Pancreas (tissue), 10 donors: ENCODE measurements around the gene TFPI. TPM values are rescaled to one million over a fixed set of nuclear protein-coding genes. Genes with fewer than 3 reads are reported as not detected.
"Not testable (repeated sequence)": the region's sequence is repeated elsewhere in the genome, so short reads cannot be mapped to it uniquely, and the experiment has no call there.

ENCODE experiments used
- ATAC-seq, 4 donors: fragments of 200-7000 bp; cut with Tn5 transposase; one replicate each; pipeline versions ENCODE4 v1.8.0 to v1.9.1; 2020; ENCODE audit warnings: mild to moderate bottlenecking in 4 of 4, moderate library complexity in 4 of 4
- DNase-seq, 6 donors: peaks; one replicate each; pipeline ENCODE4 v3.0.0-alpha.2; 2020
- FAIRE-seq: peaks from 2 replicates; lab custom pipeline; 2012; peaks lifted over from hg19 to GRCh38; lab: Jason Lieb, UNC
- H3K27ac ChIP-seq, 4 donors: fragments of 200-600 bp; sonication (generic); 1 replicate in 3 of 4; 2 replicates in 1 of 4; pipeline versions ENCODE4 v1.5.0 to v1.8.0; 2020
- H3K27me3 ChIP-seq, 4 donors: fragments of 200-600 bp; one replicate each; pipeline ENCODE4 v1.8.0; 2021
- H3K36me3 ChIP-seq, 3 donors: fragments of 200-600 bp; sonication (generic) in 1 of 3; one replicate each; pipeline versions ENCODE4 v1.5.0 to v1.8.0; 2020 to 2021
- H3K4me1 ChIP-seq, 3 donors: fragments of 200-600 bp; one replicate each; pipeline ENCODE4 v1.8.0; 2021
- H3K4me3 ChIP-seq, 4 donors: fragments of 200-600 bp; sonication (generic) in 2 of 4; one replicate each; pipeline versions ENCODE4 v1.5.0 to v1.8.0; 2020 to 2021
- H3K9me3 ChIP-seq, 4 donors: fragments of 200-600 bp; one replicate each; pipeline ENCODE4 v1.8.0; 2021
- WGBS, 2 donors: extraction: QIAGEN DNeasy Blood & Tissue Kit; methylation state at CpG; one replicate each; pipeline ENCODE4 v1.1.7; 2013; 5-methylcytosine and 5-hydroxymethylcytosine counted together
- intact Hi-C, 3 donors: fragments of 100-400 bp; cut with DNase I; formaldehyde crosslinking; loops; one replicate each; pipeline versions ENCODE4 v1.11.1 to v1.14.2; 2022
- polyA plus RNA-seq, 2 donors: library from polyadenylated mRNA; stranded (reverse); fragments of 200-250 nt; gene quantifications; one replicate each; pipeline ENCODE4 v1.2.3, GENCODE V29; 2013
- total RNA-seq, 6 donors: library from RNA; stranded (reverse); fragmentation: NEBNext Ultra II Directional in 4 of 6; extraction: Animal tissue kit (Norgen Biotek cat#: 25700) in 4 of 6; gene quantifications; one replicate each; pipeline versions ENCODE4 v1.2.1 to v1.2.4, GENCODE V29; 2021 to 2023
- TF ChIP-seq, protein P1 (sequence below), 4 donors: fragments of 200-600 bp; sonication (generic) in 3 of 4; IDR thresholded peaks; one replicate each; pipeline versions ENCODE4 v1.5.0 to v1.8.0; 2021; ENCODE audit warnings: antibody characterized with exemption in 4 of 4
- donor health status: healthy with polysubstance abuse.
- donor health status: DM: no; HTN: no; CAD: no; lungs with moderate emphysema.
- donor health status: DM: no; HTN: no; CAD: no.
- donor health status: control.
- donor health status: control.
- donor health status: Bipolar disorder and iron deficiency.
- donor health status: DM: yes; HTN: yes; CAD: no.
- donor health status: DM: no; HTN: no; CAD: no.
- donor health status: DM: no; HTN: no; CAD: no.
- donor health status: DM: yes; HTN: yes; CAD: no.

Gene TFPI
- total and polyA plus RNA-seq, 8 donors, result 7.9 to 25.8 (median 18.3) TPM

- no peak for ATAC-seq
- TF ChIP-seq, protein P1, sequence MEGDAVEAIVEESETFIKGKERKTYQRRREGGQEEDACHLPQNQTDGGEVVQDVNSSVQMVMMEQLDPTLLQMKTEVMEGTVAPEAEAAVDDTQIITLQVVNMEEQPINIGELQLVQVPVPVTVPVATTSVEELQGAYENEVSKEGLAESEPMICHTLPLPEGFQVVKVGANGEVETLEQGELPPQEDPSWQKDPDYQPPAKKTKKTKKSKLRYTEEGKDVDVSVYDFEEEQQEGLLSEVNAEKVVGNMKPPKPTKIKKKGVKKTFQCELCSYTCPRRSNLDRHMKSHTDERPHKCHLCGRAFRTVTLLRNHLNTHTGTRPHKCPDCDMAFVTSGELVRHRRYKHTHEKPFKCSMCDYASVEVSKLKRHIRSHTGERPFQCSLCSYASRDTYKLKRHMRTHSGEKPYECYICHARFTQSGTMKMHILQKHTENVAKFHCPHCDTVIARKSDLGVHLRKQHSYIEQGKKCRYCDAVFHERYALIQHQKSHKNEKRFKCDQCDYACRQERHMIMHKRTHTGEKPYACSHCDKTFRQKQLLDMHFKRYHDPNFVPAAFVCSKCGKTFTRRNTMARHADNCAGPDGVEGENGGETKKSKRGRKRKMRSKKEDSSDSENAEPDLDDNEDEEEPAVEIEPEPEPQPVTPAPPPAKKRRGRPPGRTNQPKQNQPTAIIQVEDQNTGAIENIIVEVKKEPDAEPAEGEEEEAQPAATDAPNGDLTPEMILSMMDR (IDR thresholded peaks at IDR 0.05), result no peak
- FAIRE-seq, result no peak
- Histone ChIP-seq H3K4me1 (no peaks in the 10 kb centered on the region), H3K27ac (no peak overlapping the region), H3K36me3 (no peaks in the 10 kb centered on the region), H3K27me3 (no peaks in the 10 kb centered on the region), H3K9me3 (no peaks in the 10 kb centered on the region), H3K4me3 (no peak overlapping the region)
- DNase-seq, result no peak
- intact Hi-C loops, result no loop called here
These were observed 15.3 kb upstream of the TFPI start for GRCh38 chr2:187569571-187569970.

DNA sequence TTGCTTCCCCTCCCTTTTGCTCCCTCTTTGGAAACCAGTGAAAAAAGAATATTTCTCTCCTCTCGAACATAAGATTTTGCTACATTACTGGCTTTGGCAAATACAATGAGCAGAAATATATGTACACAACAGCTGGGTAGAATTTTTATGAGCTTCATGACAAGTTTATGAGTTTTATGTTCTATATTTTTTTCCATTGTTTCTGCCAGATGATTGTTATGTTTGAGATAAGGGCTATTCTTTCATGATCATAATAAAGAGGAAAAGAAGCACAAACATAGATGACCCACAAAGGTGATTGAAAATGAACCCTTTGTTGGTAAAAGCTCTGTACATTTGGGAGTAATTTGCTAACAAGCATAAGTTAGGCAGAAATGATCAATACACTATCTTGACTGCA, 14.8 kb upstream of the TFPI start:
- intact Hi-C loops, result no loop called here
- H3K36me3 ChIP-seq, result no peaks in the 10 kb centered on the region
- no peaks in the 10 kb centered on the region for H3K27me3 ChIP-seq
- FAIRE-seq (peak; percentile 9), DNase-seq (no peak), ATAC-seq (no peak)
- no peak overlapping the region for H3K4me3 ChIP-seq
- TF ChIP-seq, protein P1 (IDR thresholded peaks at IDR 0.05), result no peak
- 78 to 81% methylated on average over 1 of the region's 1 CpG for WGBS, 2 donors
- no peak overlapping the region for H3K27ac ChIP-seq
- H3K4me1 ChIP-seq, result no peaks in the 10 kb centered on the region
- no peaks in the 10 kb centered on the region for H3K9me3 ChIP-seq

GRCh38 chr2:187567126-187567525, 12.9 kb upstream of the TFPI start:
- no peaks in the 10 kb centered on the region for H3K9me3 ChIP-seq
- DNase-seq, result no peak
- no peak for FAIRE-seq
- H3K4me1 ChIP-seq, result no peaks in the 10 kb centered on the region
- TF ChIP-seq, protein P1 (IDR thresholded peaks at IDR 0.05), result no peak
- no peaks in the 10 kb centered on the region for H3K27me3 ChIP-seq
- H3K4me3 ChIP-seq, result no peak overlapping the region
- H3K36me3 ChIP-seq, result no peaks in the 10 kb centered on the region
- 82 to 90% methylated on average over 1 of the region's 1 CpG for WGBS, 2 donors
- intact Hi-C loops, result no loop called here
- ATAC-seq, result no peak
- no peak overlapping the region for H3K27ac ChIP-seq

GRCh38 chr2:187566712-187567111, 12.5 kb upstream of the TFPI start:
- no peak for ATAC-seq

GRCh38 chr2:187566266-187566665, 12.0 kb upstream of the TFPI start:
- Histone ChIP-seq H3K4me1 (no peaks in the 10 kb centered on the region), H3K36me3 (no peaks in the 10 kb centered on the region), H3K27ac (no peak overlapping the region), H3K27me3 (no peaks in the 10 kb centered on the region), H3K4me3 (no peak overlapping the region), H3K9me3 (no peaks in the 10 kb centered on the region)
- intact Hi-C loops, result no loop called here
- TF ChIP-seq, protein P1 (IDR thresholded peaks at IDR 0.05), result no peak
- ATAC-seq, result no peak
- no peak for DNase-seq
- FAIRE-seq, result no peak

More at GRCh38 chr2:187566712-187567111, 12.5 kb upstream of the TFPI start:
- no peak for FAIRE-seq
- no peak overlapping the region for H3K4me3 ChIP-seq
- TF ChIP-seq, protein P1 (IDR thresholded peaks at IDR 0.05), result no peak
- no peaks in the 10 kb centered on the region for H3K27me3 ChIP-seq
- WGBS, 2 donors, result 71 to 78% methylated on average over 1 of the region's 1 CpG
- H3K9me3 ChIP-seq, result no peaks in the 10 kb centered on the region
- H3K36me3 ChIP-seq, result no peaks in the 10 kb centered on the region
- no peak overlapping the region for H3K27ac ChIP-seq
- intact Hi-C loops, result no loop called here
- H3K4me1 ChIP-seq, result no peaks in the 10 kb centered on the region
- no peak for DNase-seq

DNA sequence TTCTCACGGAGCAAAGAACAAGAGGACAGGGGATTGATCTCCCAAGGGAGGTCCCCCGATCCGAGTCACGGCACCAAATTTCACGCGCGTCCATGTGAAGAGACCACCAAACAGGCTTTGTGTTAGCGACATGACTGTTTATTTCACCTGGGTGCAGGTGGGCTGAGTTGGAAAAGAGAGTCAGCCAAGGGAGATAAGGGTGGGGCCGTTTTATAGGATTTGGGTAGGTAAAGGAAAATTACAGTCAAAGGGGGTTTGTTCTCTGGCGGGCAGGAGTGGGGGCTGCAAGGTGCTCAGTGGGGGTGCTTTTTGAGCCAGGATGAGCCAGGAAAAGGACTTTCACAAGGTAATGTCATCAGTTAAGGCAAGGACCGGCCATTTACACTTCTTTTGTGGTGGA, 11.4 kb upstream of the TFPI start:
- WGBS, 2 donors, result 85 to 90% methylated on average over 9 of the region's 11 CpGs
- H3K9me3 ChIP-seq, H3K4me1 ChIP-seq, H3K4me3 ChIP-seq, H3K27ac ChIP-seq, DNase-seq, intact Hi-C loops, H3K27me3 ChIP-seq, ATAC-seq, H3K36me3 ChIP-seq, FAIRE-seq: not testable (repeated sequence)

DNA sequence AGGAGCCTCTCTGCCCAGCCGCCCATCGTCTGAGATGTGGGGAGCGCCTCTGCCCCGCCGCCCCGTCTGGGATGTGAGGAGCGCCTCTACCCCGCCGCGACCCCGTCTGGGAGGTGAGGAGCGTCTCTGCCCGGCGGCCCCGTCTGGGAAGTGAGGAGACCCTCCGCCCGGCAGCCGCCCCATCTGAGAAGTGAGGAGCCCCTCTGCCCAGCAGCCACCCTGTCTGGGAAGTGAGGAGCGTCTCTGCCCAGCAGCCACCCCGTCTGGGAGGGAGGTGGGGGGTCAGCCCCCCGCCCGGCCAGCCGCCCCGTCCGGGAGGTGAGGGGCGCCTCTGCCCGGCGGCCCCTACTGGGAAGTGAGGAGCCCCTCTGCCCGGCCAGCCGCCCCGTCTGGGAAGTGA, 2.3 kb upstream of the TFPI start:
- H3K27ac ChIP-seq, H3K9me3 ChIP-seq, intact Hi-C loops, H3K27me3 ChIP-seq, H3K4me3 ChIP-seq, ATAC-seq, H3K36me3 ChIP-seq, FAIRE-seq: not testable (repeated sequence)
- peaks cover 2 to 20% (median 13%) of the 10 kb centered on the region in 3 donors for H3K4me1 ChIP-seq
- WGBS, 2 donors, result 96 to 97% methylated on average over 18 to 31 of the region's 31 CpGs
- peak in 1 of 6 donors; percentile 55 for DNase-seq
